HTERT RPE-1 (cell line): ENCODE results near the gene UGT1A1.
"Not testable (repeated sequence)": the region's sequence is repeated elsewhere in the genome, so short reads cannot be mapped to it uniquely, and the experiment has no call there.

ENCODE experiments used
- in situ Hi-C: fragments of 300-500 bp; cut with MboI; formaldehyde crosslinking; loops from 4 replicates; pipeline ENCODE4 v1.14.3; 2020; ENCODE audit warnings: low sequenced_read_pairs

Gene UGT1A1

DNA sequence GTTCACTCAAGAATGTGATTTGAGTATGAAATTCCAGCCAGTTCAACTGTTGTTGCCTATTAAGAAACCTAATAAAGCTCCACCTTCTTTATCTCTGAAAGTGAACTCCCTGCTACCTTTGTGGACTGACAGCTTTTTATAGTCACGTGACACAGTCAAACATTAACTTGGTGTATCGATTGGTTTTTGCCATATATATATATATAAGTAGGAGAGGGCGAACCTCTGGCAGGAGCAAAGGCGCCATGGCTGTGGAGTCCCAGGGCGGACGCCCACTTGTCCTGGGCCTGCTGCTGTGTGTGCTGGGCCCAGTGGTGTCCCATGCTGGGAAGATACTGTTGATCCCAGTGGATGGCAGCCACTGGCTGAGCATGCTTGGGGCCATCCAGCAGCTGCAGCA, at the start of gene UGT1A1:
Gene UGT1A1, plus strand, starts transcription at position 228 of the 400 bp plus-strand sequence. Its CDS starts 18 bp downstream, at position 246.
- in situ Hi-C loops = no loop called here

DNA sequence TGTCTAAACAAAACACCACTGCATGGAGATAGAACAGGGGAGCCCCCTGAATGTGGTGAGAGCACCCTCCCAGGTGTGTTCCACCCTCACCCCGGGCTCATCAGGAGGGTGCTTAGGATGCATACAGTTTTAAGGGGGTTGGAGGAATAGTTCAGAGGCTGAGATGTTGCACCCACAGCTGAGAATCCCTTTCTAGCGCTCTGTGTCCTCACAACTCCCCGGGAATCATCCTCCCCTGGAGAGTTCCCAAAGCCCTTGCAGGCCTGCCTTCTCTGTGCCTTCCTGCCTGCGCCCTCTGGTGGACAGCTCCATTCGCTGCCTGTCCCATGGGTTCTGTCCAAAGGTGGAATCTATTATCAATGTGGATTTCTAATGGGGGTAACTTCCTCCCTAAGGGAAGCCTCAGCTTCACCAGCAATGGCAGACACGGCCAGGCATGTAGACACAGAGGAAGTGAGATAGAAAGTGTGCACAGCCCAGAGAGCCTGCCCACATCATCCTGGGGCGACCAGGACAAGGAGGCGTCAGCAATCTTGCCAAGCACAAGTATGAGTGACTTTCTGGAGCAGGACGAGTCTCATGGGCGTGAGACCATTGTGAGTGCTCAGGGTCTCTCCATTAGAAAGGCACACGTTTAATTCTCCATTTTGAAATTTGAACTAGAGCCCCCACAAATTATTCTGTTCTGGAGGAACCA, 48.6 kb upstream of the UGT1A1 start:
- in situ Hi-C loops = no loop called here

DNA sequence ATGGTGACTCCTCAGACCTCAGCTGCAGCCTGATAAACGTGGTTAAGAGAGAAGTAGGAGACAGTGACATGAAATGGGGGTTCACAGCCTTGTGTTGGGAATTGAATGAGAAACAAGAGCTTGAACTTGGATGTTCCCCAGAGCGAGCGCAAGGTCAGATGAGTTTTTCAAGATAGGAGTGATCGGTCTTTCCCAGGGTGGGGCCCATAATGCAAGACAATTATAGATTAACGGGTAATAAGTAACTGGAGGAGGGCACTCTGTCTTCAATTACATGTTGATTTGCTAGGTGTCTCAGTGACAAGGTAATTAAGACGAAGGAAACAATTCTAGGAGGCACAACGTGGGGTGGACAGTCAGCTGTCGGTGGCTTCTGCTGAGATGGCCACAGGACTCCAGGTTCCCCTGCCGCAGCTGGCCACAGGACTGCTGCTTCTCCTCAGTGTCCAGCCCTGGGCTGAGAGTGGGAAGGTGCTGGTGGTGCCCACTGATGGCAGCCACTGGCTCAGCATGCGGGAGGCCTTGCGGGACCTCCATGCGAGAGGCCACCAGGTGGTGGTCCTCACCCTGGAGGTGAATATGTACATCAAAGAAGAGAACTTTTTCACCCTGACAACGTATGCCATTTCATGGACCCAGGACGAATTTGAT, 47.3 kb upstream of the UGT1A1 start, which contains the start of gene UGT1A5:
Gene UGT1A5, plus strand, starts transcription at position 297 of the 651 bp plus-strand sequence. Its CDS starts 85 bp downstream, at position 382.
- in situ Hi-C loops = no loop called here

DNA sequence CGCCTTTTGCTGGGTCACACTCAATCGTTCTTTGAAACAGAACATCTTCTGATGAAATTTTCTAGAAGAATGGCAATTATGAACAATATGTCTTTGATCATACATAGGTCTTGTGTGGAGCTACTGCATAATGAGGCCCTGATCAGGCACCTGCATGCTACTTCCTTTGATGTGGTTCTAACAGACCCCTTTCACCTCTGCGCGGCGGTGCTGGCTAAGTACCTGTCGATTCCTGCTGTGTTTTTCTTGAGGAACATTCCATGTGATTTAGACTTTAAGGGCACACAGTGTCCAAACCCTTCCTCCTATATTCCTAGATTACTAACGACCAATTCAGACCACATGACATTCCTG, 46.8 kb upstream of the UGT1A1 start:
- in situ Hi-C loops = no loop called here

DNA sequence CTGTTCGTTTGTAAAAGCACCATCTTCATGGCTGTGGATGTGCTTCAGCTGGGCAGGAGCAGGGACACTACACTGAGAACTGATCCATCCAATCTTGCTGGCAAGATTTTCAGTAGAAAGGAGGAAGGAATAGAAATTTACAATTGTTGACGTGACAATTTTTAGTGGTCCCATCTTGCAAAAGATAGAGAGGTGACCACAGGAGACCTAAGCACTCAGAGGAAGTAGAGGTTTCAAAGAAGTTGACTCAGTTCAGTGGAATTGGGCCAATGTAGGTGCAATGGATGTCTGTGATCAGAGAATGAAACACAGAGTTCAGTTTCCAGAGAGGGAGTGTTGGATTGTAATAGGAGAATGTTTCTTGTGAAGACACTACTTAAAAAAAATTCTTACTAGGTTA, 45.9 kb upstream of the UGT1A1 start:
- in situ Hi-C loops = no loop called here

DNA sequence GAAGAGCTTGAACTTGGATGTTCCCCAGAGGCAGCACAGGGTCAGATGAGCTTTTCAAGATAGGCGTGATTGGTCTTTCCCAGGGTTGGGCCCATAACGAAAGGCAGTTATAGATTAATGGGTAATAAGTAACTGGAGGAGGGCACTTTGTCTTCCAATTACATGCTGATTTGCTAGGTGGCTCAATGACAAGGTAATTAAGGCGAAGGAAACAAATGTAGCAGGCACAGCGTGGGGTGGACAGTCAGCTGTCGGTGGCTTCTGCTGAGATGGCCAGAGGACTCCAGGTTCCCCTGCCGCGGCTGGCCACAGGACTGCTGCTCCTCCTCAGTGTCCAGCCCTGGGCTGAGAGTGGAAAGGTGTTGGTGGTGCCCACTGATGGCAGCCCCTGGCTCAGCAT, 41.5 kb upstream of the UGT1A1 start, which contains the start of gene UGT1A4:
Gene UGT1A4, plus strand, starts transcription at position 185 of the 400 bp plus-strand sequence. Its CDS starts 85 bp downstream, at position 270.
- in situ Hi-C loops = no loop called here

DNA sequence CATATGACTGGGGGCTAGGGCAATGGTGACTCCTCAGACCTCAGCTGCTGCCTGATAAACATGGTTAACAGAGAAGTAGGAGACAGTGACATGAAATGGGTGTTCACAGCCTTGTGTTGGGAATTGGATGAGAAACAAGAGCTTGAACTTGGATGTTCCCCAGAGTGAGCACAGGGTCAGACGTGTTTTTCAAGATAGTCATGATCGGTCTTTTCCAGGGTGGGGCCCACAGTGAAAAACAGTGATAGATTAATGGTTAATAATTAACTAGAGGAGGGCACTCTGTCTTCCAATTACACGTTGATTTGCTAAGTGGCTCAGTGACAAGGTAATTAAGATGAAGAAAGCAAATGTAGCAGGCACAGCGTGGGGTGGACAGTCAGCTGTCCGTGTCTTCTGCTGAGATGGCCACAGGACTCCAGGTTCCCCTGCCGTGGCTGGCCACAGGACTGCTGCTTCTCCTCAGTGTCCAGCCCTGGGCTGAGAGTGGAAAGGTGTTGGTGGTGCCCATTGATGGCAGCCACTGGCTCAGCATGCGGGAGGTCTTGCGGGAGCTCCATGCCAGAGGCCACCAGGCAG, 31.3 kb upstream of the UGT1A1 start, which contains the start of gene UGT1A3:
Gene UGT1A3, plus strand, starts transcription at position 320 of the 579 bp plus-strand sequence. Its CDS starts 85 bp downstream, at position 405.
- in situ Hi-C loops = no loop called here

DNA sequence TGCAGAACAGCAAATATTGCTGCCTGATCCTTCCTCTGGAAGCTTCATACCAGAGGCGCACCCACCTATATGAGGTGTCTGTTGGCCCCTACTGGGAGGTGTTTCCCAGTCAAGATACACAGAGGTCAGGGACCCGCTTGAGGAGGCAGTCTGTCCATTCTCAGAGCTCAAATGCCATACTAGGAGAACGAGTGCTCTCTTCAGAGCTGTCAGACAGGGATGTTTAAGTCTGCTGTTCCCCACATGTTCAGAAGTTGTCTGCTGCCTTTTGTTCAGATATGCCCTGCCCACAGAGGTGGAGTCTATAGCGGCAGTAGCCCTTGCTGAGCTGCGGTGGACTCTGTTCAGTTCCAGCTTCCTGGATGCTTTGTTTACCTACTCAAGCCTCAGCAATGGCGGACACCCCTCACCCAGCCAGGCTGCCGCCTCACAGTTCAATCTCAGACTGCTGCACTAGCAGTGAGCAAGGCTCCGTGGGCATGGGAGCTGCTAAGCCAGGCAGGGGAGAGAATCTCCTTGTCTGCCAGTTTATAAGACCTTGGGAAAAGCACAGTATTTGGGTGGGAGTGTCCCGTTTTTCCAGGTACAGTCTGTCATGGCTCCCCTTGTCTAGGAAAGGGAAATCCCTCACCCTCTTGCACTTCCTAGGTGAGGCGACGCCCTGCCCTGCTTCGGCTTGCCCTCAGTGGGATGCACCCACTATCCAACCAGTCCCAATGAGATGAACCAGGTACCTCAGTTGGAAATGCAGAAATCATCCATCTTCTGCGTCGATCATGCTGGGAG, 23.0 kb upstream of the UGT1A1 start:
- in situ Hi-C loops = not testable (repeated sequence)

DNA sequence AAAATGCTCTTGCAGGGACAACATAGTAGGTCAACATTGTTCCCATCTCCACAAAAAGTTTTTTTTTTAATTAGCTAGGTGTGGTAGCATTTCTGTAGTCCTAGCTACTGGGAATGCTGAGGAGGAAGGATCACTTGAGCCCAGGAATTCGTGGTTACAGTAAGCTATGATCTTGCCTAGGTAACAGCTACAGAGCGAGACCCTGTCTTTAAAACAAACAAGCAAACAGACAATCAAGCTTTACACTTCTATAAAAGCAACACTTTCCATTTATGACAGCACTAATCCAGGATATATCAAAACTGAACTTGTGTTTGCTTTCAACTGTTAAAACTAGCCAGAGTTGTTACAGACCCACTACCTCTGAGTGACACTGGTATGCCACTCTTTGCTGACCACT, 19.2 kb upstream of the UGT1A1 start:
- in situ Hi-C loops = no loop called here

DNA sequence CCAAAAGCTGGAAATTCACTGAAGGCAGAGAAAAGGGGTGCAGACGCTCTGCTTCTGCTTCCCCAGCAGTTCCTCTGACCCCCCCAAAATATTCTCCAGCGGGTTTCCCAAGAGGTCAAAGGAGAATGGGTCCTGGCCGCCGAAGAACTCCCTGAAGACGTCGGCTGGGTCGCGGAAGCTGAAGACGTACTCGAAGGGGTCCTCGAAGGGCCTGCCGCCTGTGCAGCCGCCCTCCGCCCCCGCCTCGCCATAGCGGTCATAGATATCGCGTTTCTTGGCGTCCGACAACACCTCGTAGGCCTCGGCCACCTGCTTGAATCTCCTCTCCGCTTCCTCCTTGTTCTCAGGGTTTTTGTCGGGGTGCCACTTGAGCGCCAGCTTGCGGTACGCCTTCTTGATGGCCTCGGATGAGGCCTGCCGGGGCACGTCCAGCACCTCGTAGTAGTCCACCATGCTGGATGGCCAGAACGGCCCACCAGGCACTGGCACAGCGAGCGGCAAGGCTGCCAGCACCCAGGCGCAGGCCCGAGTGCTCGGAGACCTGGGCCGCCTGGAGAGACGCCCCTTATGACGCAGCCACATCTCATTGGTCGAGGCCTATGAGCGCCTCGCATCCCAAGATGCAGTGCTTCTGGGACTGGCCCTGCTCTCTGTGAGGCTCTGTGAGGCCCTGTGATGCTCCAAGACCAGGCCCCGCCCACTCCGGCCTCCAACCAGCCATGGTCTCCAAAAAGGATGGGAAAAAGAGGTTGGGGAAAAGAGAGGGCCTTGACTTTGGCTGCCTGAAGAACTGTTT, 16.4 kb upstream of the UGT1A1 start:
- in situ Hi-C loops = no loop called here

DNA sequence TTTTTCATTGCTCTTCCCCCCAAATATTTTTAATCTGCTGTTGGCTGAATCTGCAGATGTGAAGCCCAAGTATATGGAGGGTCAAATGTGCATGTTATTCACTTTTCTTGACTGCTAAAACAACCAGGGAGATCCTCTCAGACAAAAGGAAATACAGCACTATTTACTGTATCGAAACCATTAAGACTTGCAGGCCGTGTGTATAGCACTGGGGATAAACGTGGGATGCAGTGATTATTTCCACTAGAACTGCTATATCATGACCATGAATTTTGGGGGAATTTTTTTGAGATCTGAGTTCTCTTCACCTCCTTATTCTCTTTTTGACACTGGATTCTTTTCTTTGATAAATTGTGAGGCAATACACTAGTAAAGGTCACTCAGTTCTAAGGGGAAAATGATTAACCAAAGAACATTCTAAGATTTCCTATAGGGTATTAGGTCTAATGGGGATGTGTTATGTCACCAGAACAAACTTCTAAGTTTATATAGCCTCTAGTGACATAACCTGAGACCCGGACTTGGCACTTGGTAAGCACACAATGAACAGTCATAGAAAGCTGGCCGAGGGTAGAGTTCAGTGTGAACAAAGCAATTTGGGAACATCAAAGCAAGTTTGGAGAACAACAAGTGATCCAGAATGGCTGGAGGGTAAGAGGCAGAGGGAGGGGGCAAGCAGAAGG, 14.9 kb upstream of the UGT1A1 start:
- in situ Hi-C loops = no loop called here

DNA sequence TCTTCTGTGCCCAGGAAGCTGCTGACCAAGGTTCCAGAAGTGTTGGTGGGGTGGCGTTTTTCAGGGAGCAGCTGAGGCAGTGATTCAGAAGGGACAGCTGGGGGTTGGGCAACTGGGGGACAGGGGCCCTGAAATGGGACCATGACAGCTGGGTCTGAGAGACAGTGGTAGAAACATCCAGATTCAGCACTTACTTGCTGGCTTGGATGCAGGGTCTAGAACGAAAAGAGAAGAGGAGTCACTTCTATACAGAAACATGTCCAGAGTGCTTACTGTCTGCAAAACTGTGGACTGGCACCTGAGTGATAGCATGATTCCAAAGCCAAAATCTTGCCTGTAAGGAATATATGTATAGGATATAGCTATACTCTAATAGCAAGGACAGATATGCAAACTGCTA, 14.2 kb upstream of the UGT1A1 start:
- in situ Hi-C loops = not testable (repeated sequence)

DNA sequence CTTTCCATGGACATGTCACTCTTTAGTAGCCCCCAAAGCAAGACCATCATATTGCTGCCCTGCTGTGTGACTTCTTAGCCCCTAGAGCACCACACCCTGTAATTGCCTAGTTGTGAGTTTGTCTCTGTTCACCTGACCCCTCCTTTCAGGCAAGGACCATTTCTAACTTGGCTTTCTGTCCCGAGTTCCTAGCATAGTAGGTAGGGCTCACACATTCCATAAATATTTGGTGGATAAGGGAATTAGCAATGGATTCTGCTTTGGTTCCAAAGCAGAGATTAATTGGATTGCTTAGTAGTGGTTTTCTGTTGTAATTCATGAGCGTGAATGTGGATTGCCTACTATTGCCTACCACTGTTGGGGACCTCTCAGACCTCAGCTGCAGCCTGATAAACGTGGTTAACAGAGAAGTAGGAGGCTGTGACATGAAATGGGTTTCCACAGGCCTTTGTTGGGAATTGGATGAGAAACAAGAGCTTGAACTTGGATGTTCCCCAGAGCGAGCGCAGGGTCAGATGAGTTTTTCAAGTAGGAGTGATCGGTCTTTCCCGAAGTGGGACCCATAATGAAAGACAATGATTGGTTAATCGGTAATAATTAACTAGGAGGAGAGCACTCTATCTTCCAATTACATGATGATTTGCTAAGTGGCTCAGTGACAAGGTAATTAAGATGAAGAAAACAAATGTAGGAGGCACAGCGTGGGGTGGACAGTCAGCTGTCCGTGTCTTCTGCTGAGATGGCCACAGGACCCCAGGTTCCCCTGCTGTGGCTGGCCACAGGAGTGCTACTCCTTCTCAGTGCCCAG, 13.4 kb upstream of the UGT1A1 start:
- in situ Hi-C loops = no loop called here

DNA sequence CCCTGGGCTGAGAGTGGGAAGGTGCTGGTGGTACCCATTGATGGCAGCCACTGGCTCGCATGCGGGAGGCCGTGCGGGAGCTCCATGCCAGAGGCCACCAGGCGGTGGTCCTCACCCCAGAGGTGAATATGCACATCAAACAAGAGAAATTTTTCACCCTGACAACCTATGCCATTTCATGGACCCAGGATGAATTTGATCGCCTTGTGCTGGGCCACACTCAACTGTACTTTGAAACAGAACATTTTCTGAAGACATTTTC, 12.9 kb upstream of the UGT1A1 start:
- in situ Hi-C loops = no loop called here

DNA sequence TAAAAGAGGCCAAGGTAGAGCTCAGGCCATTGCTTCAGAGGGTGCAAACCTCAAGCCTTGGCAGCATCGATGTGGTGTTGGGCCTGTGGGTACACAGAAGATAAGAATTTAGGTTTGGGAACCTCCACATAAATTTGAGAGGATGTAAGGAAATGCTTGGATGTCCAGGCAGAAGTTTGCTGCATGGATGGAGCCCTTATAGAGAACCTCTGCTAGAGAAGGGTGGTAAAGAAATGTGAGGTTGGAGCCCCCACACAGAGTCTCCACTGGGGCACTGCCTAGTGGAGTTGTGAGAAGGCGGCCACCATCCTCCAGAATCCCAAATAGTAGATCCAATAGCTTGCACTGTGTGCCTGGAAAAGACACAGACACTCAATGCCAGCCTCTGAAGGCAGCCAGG, 9.4 kb upstream of the UGT1A1 start:
- in situ Hi-C loops = not testable (repeated sequence)

DNA sequence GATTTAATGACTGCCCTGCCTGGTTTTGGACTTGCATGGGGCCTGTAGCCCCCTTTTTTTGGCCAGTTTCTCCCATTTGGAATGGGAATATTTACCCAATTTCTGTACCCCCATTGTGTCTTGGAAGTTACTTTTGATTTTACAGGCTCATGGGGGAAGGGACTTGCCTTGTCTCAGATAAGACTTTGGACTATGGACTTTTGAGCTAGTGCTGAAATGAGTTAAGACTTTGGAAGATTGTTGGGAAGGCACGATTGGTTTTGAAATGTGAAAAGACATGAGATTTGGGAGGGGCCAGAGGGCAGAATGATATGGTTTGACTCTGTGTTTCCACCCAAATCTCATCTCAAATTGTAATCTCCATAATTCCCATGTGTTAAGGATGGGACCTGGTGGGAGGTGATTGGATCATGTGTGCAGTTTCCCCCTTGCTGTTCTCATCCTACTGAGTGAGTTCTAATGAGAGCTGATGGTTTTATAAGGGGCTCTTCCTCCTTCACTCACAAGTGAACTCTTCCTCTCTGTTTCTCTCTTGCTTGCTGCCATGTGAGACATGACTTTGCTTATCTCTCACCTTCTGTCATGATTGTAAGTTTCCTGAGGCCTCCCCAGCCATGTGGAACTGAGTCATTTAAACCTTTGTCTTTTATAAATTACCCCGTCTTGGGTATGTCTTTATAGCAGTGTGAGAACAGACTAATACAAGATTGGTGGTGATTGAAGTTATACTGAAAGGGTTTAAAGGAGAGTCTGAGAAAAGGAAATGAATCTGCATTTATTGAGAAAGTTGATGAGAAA, 8.7 kb upstream of the UGT1A1 start:
- in situ Hi-C loops = not testable (repeated sequence)

DNA sequence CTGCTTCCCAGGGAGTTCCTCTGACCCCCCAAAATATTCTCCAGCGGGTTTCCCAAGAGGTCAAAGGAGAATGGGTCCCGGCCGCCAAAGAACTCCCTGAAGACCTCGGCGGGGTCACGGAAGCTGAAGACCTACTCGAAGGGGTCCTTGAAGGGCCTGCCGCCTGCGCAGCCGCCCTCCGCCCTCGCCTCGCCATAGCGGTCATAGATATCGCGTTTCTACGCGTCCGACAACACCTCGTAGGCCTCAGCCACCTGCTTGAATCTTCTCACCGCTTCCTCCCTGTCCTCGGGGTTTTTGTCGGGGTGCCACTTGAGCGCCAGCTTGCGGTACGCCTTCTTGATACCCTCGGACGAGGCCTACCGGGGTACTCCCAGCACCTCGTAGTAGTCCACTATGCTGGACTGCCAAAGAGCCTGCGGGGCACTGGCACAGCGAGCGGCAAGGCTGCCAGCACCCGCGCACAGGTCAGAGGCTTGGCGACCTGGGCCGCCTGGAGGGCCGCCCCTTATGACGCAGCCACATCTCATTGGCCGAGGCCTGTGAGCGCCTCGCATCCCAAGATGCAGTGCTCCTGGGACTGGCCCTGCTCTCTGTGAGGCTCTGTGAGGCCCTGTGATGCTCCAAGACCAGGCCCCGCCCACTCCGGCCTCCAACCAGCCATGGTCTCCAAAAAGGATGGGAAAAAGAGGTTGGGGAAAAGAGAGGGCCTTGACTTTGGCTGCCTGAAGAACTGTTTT, 5.0 kb upstream of the UGT1A1 start:
- in situ Hi-C loops = no loop called here
